SU-DHL-6 (cell line): ENCODE data around the gene ACAP2.

Source experiments
- CTCF ChIP-seq: fragments of 200-600 bp; sonication (generic); IDR thresholded peaks from one replicate; pipeline ENCODE4 v1.5.1; 2017; ENCODE audit warnings: antibody characterized with exemption, mild to moderate bottlenecking, low read length, moderate library complexity; ENCODE audit not compliant: insufficient read depth, poor library complexity, severe bottlenecking
- EZH2phosphoT487 ChIP-seq: fragments of 200-600 bp; sonication (generic), shearing (Covaris generic); conservative IDR thresholded peaks from 2 replicates; pipeline ENCODE4 v1.6.1; 2018; ENCODE audit warnings: mild to moderate bottlenecking, antibody characterized with exemption, low read length, moderate library complexity, mixed read lengths

GRCh38 chr3:195446359-195446758 lies 3.5 kb upstream of the ACAP2 start:
- TF ChIP-seq CTCF (no peak), EZH2phosphoT487 (no peak)
